Spleen (tissue), 11 donors: ENCODE measurements around the gene FXYD3. TPM values are rescaled to one million over a fixed set of nuclear protein-coding genes. Genes with fewer than 3 reads are reported as not detected.
A peak's percentile ranks its signal among the peaks of the same experiment; 100 is the strongest.

ENCODE experiments used
- DNase-seq: peaks from one replicate; pipeline ENCODE4 v3.0.0-alpha.2; 2020
- H3K27ac ChIP-seq, 8 donors: fragments of 200-600 bp; sonication (generic) in 7 of 8; 1 replicate in 4 of 8; 2 replicates in 4 of 8; pipeline versions ENCODE4 v1.5.0 to v1.8.0; 2016 to 2021; ENCODE audit warnings: inconsistent platforms in 4 of 8, mild to moderate bottlenecking in 4 of 8, moderate library complexity in 1 of 8
- H3K27me3 ChIP-seq, 7 donors: fragments of 200-600 bp; sonication (generic) in 6 of 7; replicated peaks in 1 of 7; 1 replicate in 4 of 7; 2 replicates in 3 of 7; pipeline versions ENCODE4 v1.5.0 to v1.8.0; 2016 to 2021; ENCODE audit warnings: inconsistent platforms in 3 of 7, mild to moderate bottlenecking in 1 of 7
- H3K36me3 ChIP-seq, 6 donors: fragments of 200-600 bp; sonication (generic) in 5 of 6; 1 replicate in 4 of 6; 2 replicates in 2 of 6; pipeline versions ENCODE4 v1.5.0 to v1.8.0; 2016 to 2021; ENCODE audit warnings: inconsistent platforms in 2 of 6
- H3K4me1 ChIP-seq, 6 donors: fragments of 200-600 bp; sonication (generic) in 5 of 6; 1 replicate in 3 of 6; 2 replicates in 3 of 6; pipeline versions ENCODE4 v1.5.0 to v1.8.0; 2016 to 2021; ENCODE audit warnings: inconsistent platforms in 3 of 6
- H3K4me3 ChIP-seq, 8 donors: fragments of 200-600 bp; sonication (generic) in 7 of 8; 1 replicate in 4 of 8; 2 replicates in 4 of 8; pipeline versions ENCODE4 v1.5.0 to v1.8.0; 2016 to 2021; ENCODE audit warnings: inconsistent platforms in 4 of 8, mild to moderate bottlenecking in 4 of 8, moderate library complexity in 2 of 8
- H3K9me3 ChIP-seq, 8 donors: fragments of 200-600 bp; sonication (generic) in 7 of 8; 1 replicate in 4 of 8; 2 replicates in 4 of 8; pipeline versions ENCODE4 v1.5.0 to v1.8.0; 2016 to 2021; ENCODE audit warnings: inconsistent platforms in 4 of 8
- POLR2A ChIP-seq, 3 donors: fragments of 450-650 bp; IDR thresholded peaks; one replicate each; pipeline ENCODE4 v1.5.1; 2017; ENCODE audit warnings: antibody characterized with exemption in 3 of 3, mild to moderate bottlenecking in 1 of 3
- POLR2AphosphoS5 ChIP-seq, 3 donors: sonication (generic); formaldehyde crosslinking; IDR thresholded peaks; one replicate each; pipeline ENCODE4 v1.5.1; 2017; ENCODE audit warnings: antibody characterized with exemption in 3 of 3
- WGBS, 5 donors: extraction: QIAGEN DNeasy Blood & Tissue Kit in 3 of 5; methylation state at CpG; one replicate each; pipeline versions ENCODE4 v1.1.5 to v1.1.7; 2013 to 2018; 5-methylcytosine and 5-hydroxymethylcytosine counted together
- intact Hi-C: fragments of 100-400 bp; cut with DNase I; formaldehyde crosslinking; loops from one replicate; pipeline ENCODE4 v1.15.0; 2023; ENCODE audit warnings: low total_unique reads
- polyA plus RNA-seq, 3 donors: library from polyadenylated mRNA; stranded (reverse); fragments of 200-250 nt; gene quantifications; one replicate each; pipeline ENCODE4 v1.2.1, GENCODE V29; 2013
- total RNA-seq, 7 donors: library from RNA; depleted of rRNA in 3 of 7; stranded (reverse); fragments of >200 nt in 3 of 7; fragmentation: NEBNext Ultra II Directional in 4 of 7; extraction: Animal tissue kit (Norgen Biotek cat#: 25700) in 4 of 7; gene quantifications; one replicate each; pipeline versions ENCODE4 v1.1.0 to v1.2.1, GENCODE V29; 2016 to 2021
- TF ChIP-seq, protein P1 (sequence below), 11 experiments: fragments of 200-600 bp in 7 of 11; fragments of 450-650 bp in 4 of 11; sonication (generic) in 4 of 11; IDR thresholded peaks in 8 of 11; conservative IDR thresholded peaks in 3 of 11; 1 replicate in 7 of 11; 2 replicates in 4 of 11; pipeline versions ENCODE4 v1.4.0 to v1.8.0; 2016 to 2021; ENCODE audit warnings: antibody characterized with exemption in 11 of 11, inconsistent platforms in 4 of 11, mild to moderate bottlenecking in 1 of 11
- donor health status: healthy with polysubstance abuse.
- donor health status: DM: no; HTN: no; CAD: no; lungs with moderate emphysema.
- donor health status: DM: no; HTN: no; CAD: no.
- donor health status: Bipolar disorder and iron deficiency.
- donor health status: healthy.
- donor health status: DM: no; HTN: no; CAD: no.
- donor health status: DM: yes; HTN: yes; CAD: no.

FXYD3 gene
- total and polyA plus RNA-seq, 10 donors, result 0.33 to 1.5 (median 0.70) TPM; not detected in 7

GRCh38 chr19:35167251-35168119 lies 51.9 kb downstream of the FXYD3 start:
- peaks cover 14 to 99% (median 66%) of the 10 kb centered on the region in 6 donors for H3K36me3 ChIP-seq
- peak overlapping the region; percentile 37 to 88 (median 55) for H3K27ac ChIP-seq
- H3K4me1 ChIP-seq, result peaks cover 10 to 46% (median 31%) of the 10 kb centered on the region in 6 donors
- intact Hi-C loops, result no loop called here
- H3K27me3 ChIP-seq, result no peaks in the 10 kb centered on the region
- TF ChIP-seq POLR2A (IDR thresholded peaks at IDR 0.05), result no peak
- peaks cover 0 to 30% (median 14%) of the 10 kb centered on the region in 8 donors for H3K9me3 ChIP-seq
- DNase-seq, result no peak
- no peak overlapping the region for H3K4me3 ChIP-seq
- WGBS, 5 donors, result 55 to 69% (median 60%) methylated on average over 5 of the region's 5 CpGs

DNA sequence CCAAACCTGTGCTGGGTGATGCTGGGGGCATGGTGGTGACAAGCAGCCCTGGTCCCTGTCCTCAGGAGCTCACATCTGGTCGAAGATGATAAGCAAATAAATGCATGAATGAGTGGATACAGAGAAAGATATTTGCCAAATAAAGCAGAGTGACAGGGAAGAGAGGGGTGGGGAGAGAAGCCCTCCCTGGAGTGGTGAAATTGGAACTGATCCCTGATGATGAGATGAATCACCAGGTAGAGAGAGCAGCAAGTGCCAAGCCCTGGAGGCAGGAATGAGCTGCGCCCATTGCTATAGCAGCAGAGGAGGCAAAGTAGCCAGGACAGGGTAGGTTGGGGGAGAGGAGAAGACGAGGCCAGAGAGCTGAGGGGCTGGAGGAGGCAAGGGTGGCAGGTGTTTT lies 52.6 kb downstream of the FXYD3 start:
- H3K27me3 ChIP-seq, result no peaks in the 10 kb centered on the region
- DNase-seq, result no peak
- 77 to 87% (median 83%) methylated on average over 3 of the region's 3 CpGs for WGBS, 5 donors
- peaks cover 11 to 51% (median 35%) of the 10 kb centered on the region in 6 donors for H3K4me1 ChIP-seq
- intact Hi-C loops, result no loop called here
- TF ChIP-seq, protein P1, sequence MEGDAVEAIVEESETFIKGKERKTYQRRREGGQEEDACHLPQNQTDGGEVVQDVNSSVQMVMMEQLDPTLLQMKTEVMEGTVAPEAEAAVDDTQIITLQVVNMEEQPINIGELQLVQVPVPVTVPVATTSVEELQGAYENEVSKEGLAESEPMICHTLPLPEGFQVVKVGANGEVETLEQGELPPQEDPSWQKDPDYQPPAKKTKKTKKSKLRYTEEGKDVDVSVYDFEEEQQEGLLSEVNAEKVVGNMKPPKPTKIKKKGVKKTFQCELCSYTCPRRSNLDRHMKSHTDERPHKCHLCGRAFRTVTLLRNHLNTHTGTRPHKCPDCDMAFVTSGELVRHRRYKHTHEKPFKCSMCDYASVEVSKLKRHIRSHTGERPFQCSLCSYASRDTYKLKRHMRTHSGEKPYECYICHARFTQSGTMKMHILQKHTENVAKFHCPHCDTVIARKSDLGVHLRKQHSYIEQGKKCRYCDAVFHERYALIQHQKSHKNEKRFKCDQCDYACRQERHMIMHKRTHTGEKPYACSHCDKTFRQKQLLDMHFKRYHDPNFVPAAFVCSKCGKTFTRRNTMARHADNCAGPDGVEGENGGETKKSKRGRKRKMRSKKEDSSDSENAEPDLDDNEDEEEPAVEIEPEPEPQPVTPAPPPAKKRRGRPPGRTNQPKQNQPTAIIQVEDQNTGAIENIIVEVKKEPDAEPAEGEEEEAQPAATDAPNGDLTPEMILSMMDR (IDR thresholded peaks at IDR 0.05 in 8 of 11, conservative IDR thresholded peaks at IDR 0.05 in 3 of 11), result no peak
- TF ChIP-seq POLR2AphosphoS5 (IDR thresholded peaks at IDR 0.05), result peak in 1 of 3 donors; percentile 23
- no peak for TF ChIP-seq POLR2A (IDR thresholded peaks at IDR 0.05)
- peaks cover 9 to 95% (median 59%) of the 10 kb centered on the region in 6 donors for H3K36me3 ChIP-seq
- no peak overlapping the region for H3K4me3 ChIP-seq
- H3K9me3 ChIP-seq, result peaks cover 0 to 26% (median 13%) of the 10 kb centered on the region in 8 donors
- peak overlapping the region in 6 of 8 donors; percentile 37 to 88 (median 64) for H3K27ac ChIP-seq

GRCh38 chr19:35169221-35169995 lies 53.8 kb downstream of the FXYD3 start:
- 76 to 83% (median 79%) methylated on average over 17 to 18 of the region's 18 CpGs for WGBS, 5 donors
- no peak for TF ChIP-seq POLR2A (IDR thresholded peaks at IDR 0.05)
- TF ChIP-seq, protein P1 (IDR thresholded peaks at IDR 0.05 in 8 of 11, conservative IDR thresholded peaks at IDR 0.05 in 3 of 11), result no peak
- no peak for TF ChIP-seq POLR2AphosphoS5 (IDR thresholded peaks at IDR 0.05)
- peaks cover 7 to 83% (median 48%) of the 10 kb centered on the region in 6 donors for H3K36me3 ChIP-seq
- H3K27ac ChIP-seq, result peak overlapping the region in 2 of 8 donors; percentile 22 to 88
- peaks cover 11 to 51% (median 35%) of the 10 kb centered on the region in 6 donors for H3K4me1 ChIP-seq
- peaks cover 0 to 19% (median 13%) of the 10 kb centered on the region in 8 donors for H3K9me3 ChIP-seq
- H3K27me3 ChIP-seq, result no peaks in the 10 kb centered on the region
- DNase-seq, result no peak
- intact Hi-C loops, result no loop called here
- H3K4me3 ChIP-seq, result no peak overlapping the region

GRCh38 chr19:35170359-35171061 lies 54.9 kb downstream of the FXYD3 start:
- peaks cover 0 to 14% (median 11%) of the 10 kb centered on the region in 8 donors for H3K9me3 ChIP-seq
- no peak overlapping the region for H3K4me3 ChIP-seq
- TF ChIP-seq, protein P1 (IDR thresholded peaks at IDR 0.05 in 8 of 11, conservative IDR thresholded peaks at IDR 0.05 in 3 of 11), result no peak
- TF ChIP-seq POLR2AphosphoS5 (IDR thresholded peaks at IDR 0.05), result peak in 1 of 3 donors; percentile 42
- H3K4me1 ChIP-seq, result peaks cover 11 to 51% (median 35%) of the 10 kb centered on the region in 6 donors
- WGBS, 5 donors, result 55 to 90% (median 70%) methylated on average over 3 to 7 of the region's 7 CpGs
- H3K27ac ChIP-seq, result peak overlapping the region in 3 of 8 donors; percentile 10 to 88 (median 17)
- DNase-seq, result no peak
- no peaks in the 10 kb centered on the region for H3K27me3 ChIP-seq
- H3K36me3 ChIP-seq, result peaks cover 7 to 72% (median 38%) of the 10 kb centered on the region in 6 donors
- intact Hi-C loops, result no loop called here
